T-helper 2 cell treated with Interferon-gamma antibody and Interleukin-4, amounts not matched to agents 5 μg/mL and 100 μg/mL, for 36 hours (primary cell): ENCODE results near the gene MSLN.

Source experiments
- DNase-seq: peaks from one replicate; pipeline ENCODE4 v3.0.0; 2021; ENCODE audit warnings: low spot score
- H3K27ac Mint-ChIP-seq: one replicate; pipeline ENCODE4 v1.8.0; 2021; ENCODE audit warnings: mild to moderate bottlenecking, mixed read lengths
- H3K27me3 Mint-ChIP-seq: one replicate; pipeline ENCODE4 v1.8.0; 2021; ENCODE audit warnings: low read depth, mixed read lengths
- H3K36me3 Mint-ChIP-seq: one replicate; pipeline ENCODE4 v1.8.0; 2021; ENCODE audit warnings: low read depth, mixed read lengths
- H3K4me1 Mint-ChIP-seq: one replicate; pipeline ENCODE4 v1.8.0; 2021; ENCODE audit warnings: low read depth, mixed read lengths
- H3K4me3 Mint-ChIP-seq: one replicate; pipeline ENCODE4 v1.8.0; 2022; ENCODE audit warnings: mild to moderate bottlenecking, moderate library complexity, mixed read lengths
- H3K9me3 Mint-ChIP-seq: one replicate; pipeline ENCODE4 v1.8.0; 2021; ENCODE audit warnings: mixed read lengths

The MSLN gene

DNA sequence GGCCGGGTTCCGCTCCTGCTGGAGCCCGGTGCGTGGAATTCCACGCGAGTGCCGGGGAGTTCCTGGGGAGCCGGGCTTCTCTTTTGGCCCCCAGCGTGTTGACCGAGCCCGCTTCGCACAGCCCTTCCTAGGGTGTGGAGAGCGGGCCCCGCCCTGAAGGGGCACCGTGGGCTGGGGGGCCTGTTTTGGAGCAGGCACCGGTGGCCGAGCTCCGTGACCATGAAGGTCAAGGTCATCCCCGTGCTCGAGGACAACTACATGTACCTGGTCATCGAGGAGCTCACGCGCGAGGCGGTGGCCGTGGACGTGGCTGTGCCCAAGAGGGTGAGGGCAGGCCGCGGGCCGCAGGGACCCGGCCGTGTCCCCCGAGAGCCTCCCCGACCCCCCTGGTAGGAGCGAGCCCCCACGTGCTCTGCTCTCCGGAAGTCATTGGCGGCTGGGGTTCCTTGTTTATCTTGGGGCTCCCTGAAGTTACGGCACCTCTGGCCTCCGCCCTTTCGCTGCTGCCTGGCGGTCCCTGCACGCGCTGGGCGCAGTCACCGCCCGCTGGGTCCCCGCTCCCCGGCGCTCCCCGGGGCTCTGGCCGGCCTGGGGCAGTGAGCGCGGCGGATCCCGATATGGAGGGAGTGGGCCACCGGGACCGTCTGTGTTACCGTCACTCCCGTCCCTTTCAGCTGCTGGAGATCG, 33.1 kb upstream of the MSLN start:
- H3K4me3 Mint-ChIP-seq: peak overlapping the region; percentile 24
- no peak for DNase-seq
- no peaks in the 10 kb centered on the region for H3K27me3 Mint-ChIP-seq
- no peaks in the 10 kb centered on the region for H3K4me1 Mint-ChIP-seq
- no peaks in the 10 kb centered on the region for H3K9me3 Mint-ChIP-seq
- no peaks in the 10 kb centered on the region for H3K36me3 Mint-ChIP-seq
- no peak overlapping the region for H3K27ac Mint-ChIP-seq

DNA sequence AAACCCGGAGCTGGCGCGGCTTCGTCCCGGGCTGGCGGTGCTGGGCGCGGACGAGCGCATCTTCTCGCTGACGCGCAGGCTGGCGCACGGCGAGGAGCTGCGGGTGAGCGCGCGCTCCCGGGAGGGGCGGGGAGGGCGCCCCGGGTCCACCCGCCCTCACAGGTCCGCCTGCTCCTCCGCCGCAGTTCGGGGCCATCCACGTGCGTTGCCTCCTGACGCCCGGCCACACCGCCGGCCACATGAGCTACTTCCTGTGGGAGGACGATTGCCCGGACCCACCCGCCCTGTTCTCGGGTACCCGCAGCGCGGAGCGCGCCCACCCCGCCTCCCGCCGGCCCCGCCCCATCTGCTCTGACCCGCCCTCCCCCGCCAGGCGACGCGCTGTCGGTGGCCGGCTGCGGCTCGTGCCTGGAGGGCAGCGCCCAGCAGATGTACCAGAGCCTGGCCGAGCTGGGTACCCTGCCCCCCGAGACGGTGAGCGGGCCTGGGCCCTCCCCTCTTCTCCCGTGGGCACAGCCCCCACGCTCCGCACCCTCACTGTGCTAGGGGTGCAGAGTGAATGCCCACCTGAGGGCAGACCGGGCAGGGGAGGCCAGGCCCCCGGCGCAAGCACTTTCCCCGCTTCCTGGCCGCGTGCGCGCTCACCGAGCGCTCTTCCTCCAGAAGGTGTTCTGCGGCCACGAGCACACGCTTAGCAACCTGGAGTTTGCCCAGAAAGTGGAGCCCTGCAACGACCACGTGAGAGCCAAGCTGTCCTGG, 32.2 kb upstream of the MSLN start:
- Mint-ChIP-seq H3K27me3 (no peaks in the 10 kb centered on the region), H3K36me3 (no peaks in the 10 kb centered on the region), H3K4me1 (no peaks in the 10 kb centered on the region), H3K9me3 (no peaks in the 10 kb centered on the region), H3K4me3 (peak overlapping the region; percentile 46), H3K27ac (peak overlapping the region; percentile 60)
- peak; percentile 64 for DNase-seq

DNA sequence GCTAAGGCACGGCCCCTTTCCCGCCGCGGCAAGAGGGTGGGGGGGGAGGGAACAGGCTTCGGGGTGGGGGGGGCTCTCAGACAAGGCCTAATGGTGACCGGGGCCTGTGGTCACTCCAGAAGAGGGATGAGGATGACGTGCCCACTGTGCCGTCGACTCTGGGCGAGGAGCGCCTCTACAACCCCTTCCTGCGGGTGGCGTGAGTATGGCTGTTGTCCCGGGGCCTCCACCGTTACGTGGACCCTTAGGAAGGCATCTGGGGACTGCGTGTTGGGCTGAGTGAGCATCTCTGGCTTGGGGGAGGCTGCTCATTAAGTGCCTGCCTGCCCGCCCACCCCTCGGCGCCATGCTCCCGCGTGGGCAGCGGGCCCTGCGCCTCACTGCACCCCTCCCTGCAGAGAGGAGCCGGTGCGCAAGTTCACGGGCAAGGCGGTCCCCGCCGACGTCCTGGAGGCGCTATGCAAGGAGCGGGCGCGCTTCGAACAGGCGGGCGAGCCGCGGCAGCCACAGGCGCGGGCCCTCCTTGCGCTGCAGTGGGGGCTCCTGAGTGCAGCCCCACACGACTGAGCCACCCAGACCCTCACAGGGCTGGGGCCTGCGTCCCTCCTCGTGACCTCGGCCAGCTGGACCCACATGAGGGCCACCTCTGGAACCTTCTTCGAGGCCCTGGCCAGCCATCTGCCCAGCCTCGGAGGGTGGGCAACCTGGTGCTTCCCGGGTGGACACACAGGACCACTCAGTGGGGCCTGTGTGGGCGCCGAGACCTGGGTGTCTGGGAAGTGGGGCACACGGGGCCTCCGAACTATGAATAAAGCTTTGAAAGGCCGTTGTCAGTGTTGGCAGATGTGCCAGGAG, 31.4 kb upstream of the MSLN start:
- no peak for DNase-seq
- no peaks in the 10 kb centered on the region for H3K9me3 Mint-ChIP-seq
- no peaks in the 10 kb centered on the region for H3K27me3 Mint-ChIP-seq
- H3K4me1 Mint-ChIP-seq: no peaks in the 10 kb centered on the region
- no peaks in the 10 kb centered on the region for H3K36me3 Mint-ChIP-seq
- H3K27ac Mint-ChIP-seq: no peak overlapping the region
- no peak overlapping the region for H3K4me3 Mint-ChIP-seq

DNA sequence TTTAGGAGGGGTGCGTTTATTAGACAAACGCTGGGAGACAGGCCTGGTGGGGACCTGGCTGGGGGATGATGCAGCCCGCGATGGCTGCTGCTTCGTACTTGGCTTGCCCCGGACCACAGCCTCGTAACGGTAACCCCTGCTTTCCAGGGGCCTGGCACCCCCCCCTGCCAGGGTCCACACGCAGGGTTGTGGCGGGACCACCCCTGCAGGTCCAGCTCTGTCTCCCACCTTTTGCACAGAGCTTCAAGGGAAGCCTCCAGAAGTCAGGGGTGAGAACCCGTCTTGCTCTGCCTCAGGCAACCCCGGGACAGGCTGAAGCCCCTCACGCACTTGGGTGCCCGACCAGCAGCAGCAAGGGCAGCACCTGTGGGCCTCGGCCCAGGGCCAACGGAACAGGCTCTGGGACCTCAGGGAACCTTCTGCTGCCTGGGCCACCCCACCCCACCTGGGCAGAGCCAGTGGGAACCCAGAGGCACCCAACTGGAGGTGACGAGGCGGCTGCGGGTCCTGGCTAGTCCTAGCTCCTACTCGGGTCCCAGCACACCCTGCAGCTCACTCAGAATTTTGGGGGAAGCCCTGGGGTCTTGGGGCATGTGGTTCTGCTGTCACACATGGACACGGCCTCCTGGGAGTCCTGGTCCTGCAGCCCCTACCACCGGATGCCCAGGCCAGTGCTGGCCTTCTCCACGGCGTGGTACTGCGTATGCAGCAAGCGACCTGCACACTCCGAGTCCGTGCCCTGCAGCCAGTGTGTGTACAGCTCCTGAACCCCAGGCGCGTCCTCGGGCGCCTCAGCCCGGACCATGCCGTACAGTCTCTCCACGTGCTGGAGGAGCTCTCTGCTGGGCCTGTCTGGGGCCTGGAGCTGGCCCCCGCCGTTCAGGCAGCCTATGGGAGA, 30.5 kb upstream of the MSLN start:
- no peak overlapping the region for H3K27ac Mint-ChIP-seq
- H3K27me3 Mint-ChIP-seq: no peaks in the 10 kb centered on the region
- DNase-seq: no peak
- H3K36me3 Mint-ChIP-seq: no peaks in the 10 kb centered on the region
- H3K4me1 Mint-ChIP-seq: no peaks in the 10 kb centered on the region
- no peaks in the 10 kb centered on the region for H3K9me3 Mint-ChIP-seq
- no peak overlapping the region for H3K4me3 Mint-ChIP-seq

DNA sequence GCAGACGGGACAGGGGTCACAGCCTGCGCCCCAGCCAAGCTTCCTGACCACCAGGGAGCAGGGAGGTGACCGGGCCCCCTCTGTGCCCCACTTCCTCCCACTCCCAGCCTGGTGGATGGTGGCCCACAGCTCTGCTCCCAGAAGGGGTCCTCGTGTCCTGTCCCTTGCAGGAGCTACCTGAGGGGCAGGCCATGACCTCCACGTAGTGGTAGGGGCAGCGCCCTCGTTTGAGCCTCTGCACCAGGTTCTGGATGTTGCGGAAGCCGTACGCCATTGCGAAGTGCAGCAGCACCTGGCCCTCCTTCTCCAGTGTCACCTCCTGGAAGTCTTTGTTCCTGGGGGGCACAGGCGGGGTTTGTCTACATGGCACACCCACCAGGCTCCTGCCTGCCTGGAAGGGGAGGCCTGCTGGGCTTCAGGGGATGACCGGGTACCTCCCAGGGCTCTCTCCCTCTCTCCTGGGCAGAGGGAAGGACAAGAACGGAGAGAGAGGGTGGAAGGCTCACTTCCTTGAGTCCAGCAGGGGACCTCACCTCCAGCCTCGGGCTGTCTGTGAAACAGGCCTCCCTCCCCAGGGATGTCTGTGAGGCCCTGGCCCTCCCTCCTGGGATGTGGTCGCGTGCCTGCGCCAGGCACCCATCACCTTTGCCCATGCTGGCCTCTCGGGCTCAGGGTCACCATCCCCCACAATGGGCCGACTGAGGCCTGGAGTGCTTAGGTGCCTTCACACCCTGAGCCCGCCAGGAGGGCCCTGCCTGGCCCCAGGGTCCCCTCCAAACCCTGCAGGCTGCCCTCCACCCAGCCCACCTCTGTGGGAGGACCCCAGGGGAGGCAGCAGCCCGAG, 29.6 kb upstream of the MSLN start:
- DNase-seq: no peak

DNA sequence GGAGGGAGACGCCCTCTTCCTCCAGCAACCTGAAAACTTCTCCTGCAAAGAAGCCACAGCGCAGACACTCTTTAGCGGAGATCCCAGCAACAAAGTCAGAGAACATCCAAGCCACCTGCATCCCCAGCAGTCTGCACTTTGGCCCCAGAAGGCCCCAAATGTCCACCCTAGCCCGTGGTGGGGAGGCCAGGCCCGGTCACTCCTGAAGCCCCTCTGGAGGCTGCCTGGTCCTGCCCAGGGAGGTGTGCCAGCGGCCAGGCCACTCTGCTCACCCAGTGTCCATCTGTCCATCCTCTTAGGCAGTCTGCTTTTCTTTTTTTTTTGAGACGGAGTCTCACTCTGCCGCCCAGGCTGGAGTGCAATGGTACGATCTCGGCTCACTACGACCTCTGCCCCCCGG, 28.2 kb upstream of the MSLN start:
- no peak overlapping the region for H3K4me3 Mint-ChIP-seq

More for the DNA sequence above, 29.6 kb upstream of the MSLN start:
- no peaks in the 10 kb centered on the region for H3K4me1 Mint-ChIP-seq
- no peak overlapping the region for H3K4me3 Mint-ChIP-seq
- no peaks in the 10 kb centered on the region for H3K9me3 Mint-ChIP-seq
- no peaks in the 10 kb centered on the region for H3K36me3 Mint-ChIP-seq
- H3K27me3 Mint-ChIP-seq: no peaks in the 10 kb centered on the region
- no peak overlapping the region for H3K27ac Mint-ChIP-seq

GRCh38 chr16:732936-733335, 27.6 kb upstream of the MSLN start:
- H3K27ac Mint-ChIP-seq: no peak overlapping the region
- H3K4me3 Mint-ChIP-seq: no peak overlapping the region
- peaks cover 6% of the 10 kb centered on the region for H3K4me1 Mint-ChIP-seq
- no peaks in the 10 kb centered on the region for H3K9me3 Mint-ChIP-seq
- DNase-seq: no peak
- H3K27me3 Mint-ChIP-seq: no peaks in the 10 kb centered on the region
- peaks cover 7% of the 10 kb centered on the region for H3K36me3 Mint-ChIP-seq

More for the DNA sequence above, 28.2 kb upstream of the MSLN start:
- Mint-ChIP-seq H3K36me3 (peaks cover 5% of the 10 kb centered on the region), H3K27me3 (no peaks in the 10 kb centered on the region), H3K9me3 (no peaks in the 10 kb centered on the region), H3K4me1 (peaks cover 4% of the 10 kb centered on the region), H3K27ac (no peak overlapping the region)
- no peak for DNase-seq

DNA sequence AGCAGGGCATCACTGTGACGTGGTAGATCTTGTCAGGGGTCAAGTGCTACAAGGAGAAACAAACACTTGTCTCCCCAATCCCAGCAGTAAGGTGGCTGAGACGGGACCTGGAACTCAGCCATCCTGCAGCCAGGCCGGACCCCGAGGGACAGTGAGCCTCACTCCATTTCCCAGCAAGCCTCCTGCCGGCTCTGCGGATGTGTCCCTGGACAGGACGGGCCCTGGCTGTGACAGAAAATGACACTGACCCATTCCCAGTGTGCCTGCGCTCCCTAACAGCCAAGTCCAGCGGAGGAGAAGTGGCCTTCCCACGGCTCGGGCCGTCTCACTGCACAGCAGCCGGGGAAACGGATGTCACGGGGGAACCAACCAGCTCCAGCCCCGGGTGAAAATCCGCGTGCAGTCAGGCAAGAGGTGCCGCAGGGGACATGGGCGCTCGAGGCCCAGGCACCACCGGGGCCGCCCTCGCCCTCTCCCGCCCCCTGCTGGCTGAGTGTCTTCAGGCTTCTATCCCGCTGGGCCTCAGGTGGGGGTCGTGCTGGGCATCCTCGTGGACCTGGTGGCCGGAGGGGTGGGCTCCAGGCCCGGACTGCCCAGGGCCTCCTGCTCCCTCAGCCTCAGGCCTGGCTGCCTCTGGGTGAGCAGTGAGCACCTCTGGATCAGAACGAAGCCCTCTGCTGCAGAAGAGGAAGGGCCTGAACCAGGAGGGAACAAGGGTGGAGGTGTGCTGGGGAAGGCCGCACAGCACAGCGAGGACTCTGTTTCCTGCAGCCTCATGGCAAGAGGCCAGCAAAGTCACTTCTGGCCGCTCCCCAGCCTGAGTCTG, 26.9 kb upstream of the MSLN start:
- Mint-ChIP-seq H3K4me3 (no peak overlapping the region), H3K27me3 (no peaks in the 10 kb centered on the region), H3K27ac (no peak overlapping the region), H3K9me3 (no peaks in the 10 kb centered on the region), H3K36me3 (peaks cover 9% of the 10 kb centered on the region), H3K4me1 (peaks cover 6% of the 10 kb centered on the region)
- DNase-seq: no peak

DNA sequence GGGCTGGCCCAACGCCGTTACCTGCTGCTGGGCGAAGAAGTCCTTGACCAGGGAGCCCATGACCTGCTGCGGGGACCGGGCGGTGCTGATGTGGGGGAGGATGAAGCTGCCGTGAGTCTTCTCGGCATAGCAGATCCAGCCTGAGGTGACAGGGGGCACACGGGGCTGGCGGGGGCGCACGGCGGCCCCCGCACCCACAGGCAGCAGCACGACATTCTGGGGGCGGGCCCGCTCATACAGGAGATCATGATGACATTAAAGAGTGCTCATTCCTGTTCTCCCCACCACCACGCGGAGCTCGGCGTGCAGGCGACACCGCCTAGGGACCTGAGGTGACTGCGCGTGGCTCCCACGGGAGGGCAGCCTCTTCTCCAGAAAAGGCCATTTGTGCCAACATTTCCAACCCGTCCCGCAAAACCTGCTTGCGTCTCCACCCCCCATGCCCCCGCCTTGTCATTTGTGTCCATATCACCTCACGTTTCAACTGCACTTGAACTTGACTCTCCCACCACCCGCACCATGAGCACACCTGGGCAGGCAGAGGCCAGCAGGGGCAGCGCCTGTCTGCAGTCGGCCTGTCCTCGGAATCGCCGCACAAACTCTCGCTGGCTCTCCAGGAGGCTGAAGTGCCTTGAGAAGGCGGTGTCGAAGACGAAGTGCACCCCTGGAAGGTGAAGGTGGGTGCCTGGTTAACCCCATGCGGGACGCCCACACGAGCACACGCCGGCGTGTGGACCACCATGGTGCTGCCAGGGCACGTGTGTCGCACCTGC, 26.1 kb upstream of the MSLN start:
- no peak overlapping the region for H3K27ac Mint-ChIP-seq
- H3K4me1 Mint-ChIP-seq: peaks cover 10% of the 10 kb centered on the region

GRCh38 chr16:734981-735881, 25.3 kb upstream of the MSLN start:
- Mint-ChIP-seq H3K27ac (peak overlapping the region; percentile 77), H3K4me3 (no peak overlapping the region), H3K27me3 (no peaks in the 10 kb centered on the region), H3K4me1 (peaks cover 12% of the 10 kb centered on the region), H3K36me3 (peaks cover 13% of the 10 kb centered on the region), H3K9me3 (no peaks in the 10 kb centered on the region)
- DNase-seq: no peak

More for the DNA sequence above, 26.1 kb upstream of the MSLN start:
- H3K4me3 Mint-ChIP-seq: no peak overlapping the region
- peaks cover 13% of the 10 kb centered on the region for H3K36me3 Mint-ChIP-seq
- H3K9me3 Mint-ChIP-seq: no peaks in the 10 kb centered on the region
- no peak for DNase-seq
- no peaks in the 10 kb centered on the region for H3K27me3 Mint-ChIP-seq

- H3K27me3 Mint-ChIP-seq: no peaks in the 10 kb centered on the region
- peak overlapping the region; percentile 77 for H3K27ac Mint-ChIP-seq
- peaks cover 12% of the 10 kb centered on the region for H3K4me1 Mint-ChIP-seq
- peak; percentile 60 for DNase-seq
- H3K4me3 Mint-ChIP-seq: no peak overlapping the region
- no peaks in the 10 kb centered on the region for H3K9me3 Mint-ChIP-seq
- H3K36me3 Mint-ChIP-seq: peaks cover 13% of the 10 kb centered on the region
Observed at GRCh38 chr16:735982-736453, 24.5 kb upstream of the MSLN start.
